ENCODE results near the gene CD46.
"Not testable (repeated sequence)": the region's sequence is repeated elsewhere in the genome, so short reads cannot be mapped to it uniquely, and the experiment has no call there.

CD46 gene

GRCh38 chr1:207755846-207756693 is 4.2 kb downstream of the CD46 start:
- H3K4me3 ChIP-seq (ENCODE audit: low read depth, low read length), result no peak overlapping the region
- no peak for TF ChIP-seq CTCF (IDR thresholded peaks at IDR 0.05; ENCODE audit: low read depth, low read length)

- H3K4me3 ChIP-seq (ENCODE audit: low read depth, low read length), result no peak overlapping the region
- no peak for TF ChIP-seq CTCF (IDR thresholded peaks at IDR 0.05; ENCODE audit: low read depth, low read length)
Measured at GRCh38 chr1:207762622-207763021, 10.8 kb downstream of the CD46 start.

- TF ChIP-seq CTCF (IDR thresholded peaks at IDR 0.05; ENCODE audit: low read depth, low read length), result no peak
Measured at GRCh38 chr1:207763091-207763490, 11.2 kb downstream of the CD46 start.

GRCh38 chr1:207763972-207764371 is 12.1 kb downstream of the CD46 start:
- H3K4me3 ChIP-seq (ENCODE audit: low read depth, low read length), result no peak overlapping the region
- no peak for TF ChIP-seq CTCF (IDR thresholded peaks at IDR 0.05; ENCODE audit: low read depth, low read length)

More at GRCh38 chr1:207763091-207763490, 11.2 kb downstream of the CD46 start:
- no peak overlapping the region for H3K4me3 ChIP-seq (ENCODE audit: low read depth, low read length)

- no peak for TF ChIP-seq CTCF (IDR thresholded peaks at IDR 0.05; ENCODE audit: low read depth, low read length)
Measured at GRCh38 chr1:207766569-207766968, 14.7 kb downstream of the CD46 start.

GRCh38 chr1:207770514-207770913 is 18.7 kb downstream of the CD46 start:
- H3K4me3 ChIP-seq (ENCODE audit: low read depth, low read length), result not testable (repeated sequence)

More at GRCh38 chr1:207766569-207766968, 14.7 kb downstream of the CD46 start:
- no peak overlapping the region for H3K4me3 ChIP-seq (ENCODE audit: low read depth, low read length)

- not testable (repeated sequence) for H3K4me3 ChIP-seq (ENCODE audit: low read depth, low read length)
Measured at GRCh38 chr1:207776045-207776444, 24.2 kb downstream of the CD46 start.

GRCh38 chr1:207777412-207777811 is 25.6 kb downstream of the CD46 start:
- not testable (repeated sequence) for H3K4me3 ChIP-seq (ENCODE audit: low read depth, low read length)

- no peak for TF ChIP-seq CTCF (IDR thresholded peaks at IDR 0.05; ENCODE audit: low read depth, low read length)
Measured at GRCh38 chr1:207779008-207779407, 27.2 kb downstream of the CD46 start.

More at GRCh38 chr1:207779008-207779407, 27.2 kb downstream of the CD46 start:
- H3K4me3 ChIP-seq (ENCODE audit: low read depth, low read length), result no peak overlapping the region

Data from WI38 (cell line).